ENCODE results near the gene OR2T12.

DNA sequence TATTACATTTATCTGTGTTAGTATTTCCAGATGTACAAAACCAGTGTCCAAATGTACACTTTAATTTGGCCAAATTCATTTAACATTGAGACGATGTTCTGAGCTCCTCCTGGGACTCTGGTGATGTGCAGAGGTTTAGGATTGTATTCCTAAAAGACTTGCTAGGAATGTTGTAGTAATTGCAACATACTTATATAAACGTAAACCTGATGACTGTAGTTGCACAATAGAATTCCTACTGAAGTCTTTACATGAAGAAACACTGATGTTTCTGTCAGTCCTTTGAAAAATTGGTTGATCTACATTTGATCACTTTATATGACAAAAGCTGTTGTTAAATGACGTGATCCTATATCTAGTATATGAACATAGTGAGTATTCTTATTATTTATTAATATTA is 40.2 kb upstream of the OR2T12 start:
- TF ChIP-seq TAF1 (IDR thresholded peaks at IDR 0.05; ENCODE audit: borderline replicate concordance, insufficient read depth, low read length) (no peak), POLR2AphosphoS5 (IDR thresholded peaks at IDR 0.05; ENCODE audit: low read depth, low read length) (no peak)
